ENCODE data around the gene RASSF10. TPM values are rescaled to one million over a fixed set of nuclear protein-coding genes. Genes with fewer than 3 reads are reported as not detected.

RASSF10 gene
- total RNA-seq, 1 experiment from 2014 or later: not detected

GRCh38 chr11:12993626-12994025 lies 15.5 kb upstream of the RASSF10 start:
- Mint-ChIP-seq H3K9me3 (ENCODE audit: unreplicated experiment) (no peaks in the 10 kb centered on the region), H3K27ac (ENCODE audit: low read depth, unreplicated experiment) (no peak overlapping the region), H3K4me3 (ENCODE audit: unreplicated experiment) (no peak overlapping the region), H3K36me3 (ENCODE audit: insufficient read depth, unreplicated experiment) (no peaks in the 10 kb centered on the region), H3K4me1 (ENCODE audit: insufficient read depth, unreplicated experiment) (no peaks in the 10 kb centered on the region), H3K27me3 (ENCODE audit: insufficient read depth, unreplicated experiment) (no peaks in the 10 kb centered on the region)
- CTCF ChIA-PET: interaction anchor here (0.7 kb wide), 1 partner anchor 373 kb away, joined by 3 read pairs; no protein-coding TSS in a partner anchor
- TF ChIP-seq CTCF (IDR thresholded peaks at IDR 0.05; ENCODE audit: unreplicated experiment): no peak
- BruUV-seq (replicated peaks): no TSS peak
- intact Hi-C loops (cut with micrococcal nuclease): no loop called here
- no peak for DNase-seq (ENCODE audit: unreplicated experiment)
- POLR2A ChIA-PET: interaction anchor here (1.2 kb wide), 1 partner anchor 9 kb away, joined by 3 read pairs; no protein-coding TSS in a partner anchor

GRCh38 chr11:12994476-12994875 lies 14.6 kb upstream of the RASSF10 start:
- ChIA-PET POLR2A (interaction anchor here (1.2 kb wide), 1 partner anchor 8 kb away, joined by 3 read pairs; no protein-coding TSS in a partner anchor), CTCF (interaction anchor here (0.9 to 1.6 kb wide), 2 partner anchors 14 to 31 kb away, joined by 3 to 5 read pairs; no protein-coding TSS in a partner anchor)
- no peak for DNase-seq (ENCODE audit: unreplicated experiment)
- Mint-ChIP-seq H3K36me3 (ENCODE audit: insufficient read depth, unreplicated experiment) (no peaks in the 10 kb centered on the region), H3K4me1 (ENCODE audit: insufficient read depth, unreplicated experiment) (no peaks in the 10 kb centered on the region), H3K27ac (ENCODE audit: low read depth, unreplicated experiment) (no peak overlapping the region), H3K9me3 (ENCODE audit: unreplicated experiment) (no peaks in the 10 kb centered on the region), H3K27me3 (ENCODE audit: insufficient read depth, unreplicated experiment) (no peaks in the 10 kb centered on the region), H3K4me3 (ENCODE audit: unreplicated experiment) (no peak overlapping the region)
- intact Hi-C loops (cut with micrococcal nuclease): no loop called here
- TF ChIP-seq CTCF (IDR thresholded peaks at IDR 0.05; ENCODE audit: unreplicated experiment): no peak
- BruUV-seq (replicated peaks): no TSS peak

- TF ChIP-seq CTCF (IDR thresholded peaks at IDR 0.05; ENCODE audit: unreplicated experiment): no peak
- Mint-ChIP-seq H3K4me1 (ENCODE audit: insufficient read depth, unreplicated experiment) (no peaks in the 10 kb centered on the region), H3K9me3 (ENCODE audit: unreplicated experiment) (no peaks in the 10 kb centered on the region), H3K27ac (ENCODE audit: low read depth, unreplicated experiment) (no peak overlapping the region), H3K4me3 (ENCODE audit: unreplicated experiment) (no peak overlapping the region), H3K36me3 (ENCODE audit: insufficient read depth, unreplicated experiment) (no peaks in the 10 kb centered on the region), H3K27me3 (ENCODE audit: insufficient read depth, unreplicated experiment) (no peaks in the 10 kb centered on the region)
- no TSS peak for BruUV-seq (replicated peaks)
- CTCF ChIA-PET: interaction anchor here (0.9 to 1.6 kb wide), 2 partner anchors 15 to 31 kb away, joined by 3 to 5 read pairs; no protein-coding TSS in a partner anchor
- intact Hi-C loops (cut with micrococcal nuclease): no loop called here
- no peak for DNase-seq (ENCODE audit: unreplicated experiment)
- POLR2A ChIA-PET: no interaction called here
These were observed 13.9 kb upstream of the RASSF10 start for GRCh38 chr11:12995188-12995587.

- TF ChIP-seq CTCF (IDR thresholded peaks at IDR 0.05; ENCODE audit: unreplicated experiment): no peak
- intact Hi-C loops (cut with micrococcal nuclease): no loop called here
- no TSS peak for BruUV-seq (replicated peaks)
- H3K36me3 Mint-ChIP-seq (ENCODE audit: insufficient read depth, unreplicated experiment): no peaks in the 10 kb centered on the region
- ChIA-PET POLR2A (no interaction called here), CTCF (interaction anchor here (1.6 kb wide), 1 partner anchor 16 kb away, joined by 5 read pairs; no protein-coding TSS in a partner anchor)
- H3K4me1 Mint-ChIP-seq (ENCODE audit: insufficient read depth, unreplicated experiment): no peaks in the 10 kb centered on the region
- no peaks in the 10 kb centered on the region for H3K9me3 Mint-ChIP-seq (ENCODE audit: unreplicated experiment)
- no peak overlapping the region for H3K27ac Mint-ChIP-seq (ENCODE audit: low read depth, unreplicated experiment)
- H3K4me3 Mint-ChIP-seq (ENCODE audit: unreplicated experiment): no peak overlapping the region
- no peaks in the 10 kb centered on the region for H3K27me3 Mint-ChIP-seq (ENCODE audit: insufficient read depth, unreplicated experiment)
- DNase-seq (ENCODE audit: unreplicated experiment): no peak
These were observed 13.3 kb upstream of the RASSF10 start for GRCh38 chr11:12995823-12996222.

Data from MCF 10A (cell line).